ENCODE results near the gene NAA40.

The NAA40 gene

DNA sequence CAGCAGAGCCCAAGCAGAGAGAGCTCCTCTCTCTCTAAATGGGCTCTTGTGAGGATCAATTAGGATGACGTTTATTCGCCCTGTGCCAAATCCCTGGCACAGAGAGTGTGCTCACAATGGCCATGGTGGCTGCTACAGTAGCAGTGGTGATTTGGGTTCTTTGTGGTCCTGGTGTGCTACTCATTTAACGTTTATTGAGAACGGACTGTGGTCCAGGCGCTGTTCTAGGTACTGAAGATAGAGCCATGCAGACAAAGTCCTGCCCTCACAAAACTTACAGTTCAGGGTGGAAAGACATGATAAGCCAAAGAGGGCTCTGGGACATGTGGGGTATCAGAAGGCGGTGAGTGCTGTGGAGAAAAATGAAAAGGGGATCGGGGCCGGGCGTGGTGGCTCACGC lies 52.8 kb downstream of the NAA40 start:
- DNase-seq, result no peak

DNA sequence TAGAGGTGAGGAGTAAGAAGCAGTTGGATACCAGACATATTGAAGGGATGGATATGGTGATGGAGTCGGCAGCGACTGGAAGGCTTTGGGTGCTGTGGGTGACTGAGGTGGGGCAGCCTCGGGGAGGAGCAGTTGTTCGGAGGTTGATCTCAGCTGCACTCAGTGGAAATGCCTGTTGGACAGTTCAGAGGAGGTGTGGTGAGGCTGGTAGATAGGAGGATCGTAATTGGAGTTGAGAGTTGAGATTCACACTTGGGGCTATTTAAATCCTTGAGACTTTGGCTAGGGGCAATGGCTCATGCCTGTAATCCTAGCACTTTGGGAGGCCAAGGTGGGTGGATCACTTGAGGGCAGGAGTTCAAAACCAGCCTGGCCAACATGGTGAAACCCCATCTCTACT lies 54.3 kb downstream of the NAA40 start:
- DNase-seq, result no peak

DNA sequence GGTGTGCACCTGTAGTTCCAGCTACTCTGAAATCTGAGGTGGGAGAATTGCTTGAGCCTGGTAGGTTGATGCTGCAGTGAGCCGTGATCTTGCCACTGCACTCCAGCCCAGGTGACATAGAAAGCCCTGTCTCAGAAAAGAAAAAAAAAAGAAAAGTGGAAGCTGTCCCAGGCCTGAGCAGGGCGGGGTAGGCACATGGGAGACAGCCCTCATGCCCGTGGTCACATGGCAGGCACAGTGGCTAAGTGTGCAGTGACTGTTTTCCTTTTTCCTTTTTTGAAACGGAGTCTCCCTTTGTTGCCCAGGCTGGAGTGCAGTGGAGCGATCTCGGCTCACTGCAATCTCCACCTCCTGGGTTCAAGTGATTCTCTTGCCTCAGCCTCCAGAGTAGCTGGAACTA lies 55.2 kb downstream of the NAA40 start:
- DNase-seq, result no peak

DNA sequence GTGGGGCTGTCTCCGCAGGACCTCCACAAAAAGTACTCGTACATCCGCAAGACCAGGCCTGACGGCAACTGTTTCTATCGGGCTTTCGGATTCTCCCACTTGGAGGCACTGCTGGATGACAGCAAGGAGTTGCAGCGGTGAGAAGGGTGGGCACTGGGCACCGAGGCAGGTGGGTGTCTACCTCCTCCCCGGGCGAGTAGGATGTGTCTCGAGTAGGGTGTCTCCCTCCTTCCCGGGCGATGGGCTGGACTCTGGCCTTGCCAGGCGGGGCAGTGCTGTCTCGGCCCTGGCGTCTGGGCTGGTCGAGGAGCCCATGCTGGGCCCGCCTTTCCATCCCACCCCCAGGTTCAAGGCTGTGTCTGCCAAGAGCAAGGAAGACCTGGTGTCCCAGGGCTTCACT lies 57.7 kb downstream of the NAA40 start:
- no peak for DNase-seq

DNA sequence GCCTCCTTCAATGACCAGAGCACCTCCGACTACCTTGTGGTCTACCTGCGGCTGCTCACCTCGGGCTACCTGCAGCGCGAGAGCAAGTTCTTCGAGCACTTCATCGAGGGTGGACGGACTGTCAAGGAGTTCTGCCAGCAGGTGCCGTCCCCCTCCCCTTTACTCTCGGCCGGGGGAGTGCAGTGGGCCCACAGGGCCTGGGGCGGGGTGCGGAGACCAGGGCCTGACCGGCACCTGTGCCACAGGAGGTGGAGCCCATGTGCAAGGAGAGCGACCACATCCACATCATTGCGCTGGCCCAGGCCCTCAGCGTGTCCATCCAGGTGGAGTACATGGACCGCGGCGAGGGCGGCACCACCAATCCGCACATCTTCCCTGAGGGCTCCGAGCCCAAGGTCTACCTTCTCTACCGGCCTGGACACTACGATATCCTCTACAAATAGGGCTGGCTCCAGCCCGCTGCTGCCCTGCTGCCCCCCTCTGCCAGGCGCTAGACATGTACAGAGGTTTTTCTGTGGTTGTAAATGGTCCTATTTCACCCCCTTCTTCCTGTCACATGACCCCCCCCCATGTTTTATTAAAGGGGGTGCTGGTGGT lies 58.4 kb downstream of the NAA40 start:
- DNase-seq, result no peak

DNA sequence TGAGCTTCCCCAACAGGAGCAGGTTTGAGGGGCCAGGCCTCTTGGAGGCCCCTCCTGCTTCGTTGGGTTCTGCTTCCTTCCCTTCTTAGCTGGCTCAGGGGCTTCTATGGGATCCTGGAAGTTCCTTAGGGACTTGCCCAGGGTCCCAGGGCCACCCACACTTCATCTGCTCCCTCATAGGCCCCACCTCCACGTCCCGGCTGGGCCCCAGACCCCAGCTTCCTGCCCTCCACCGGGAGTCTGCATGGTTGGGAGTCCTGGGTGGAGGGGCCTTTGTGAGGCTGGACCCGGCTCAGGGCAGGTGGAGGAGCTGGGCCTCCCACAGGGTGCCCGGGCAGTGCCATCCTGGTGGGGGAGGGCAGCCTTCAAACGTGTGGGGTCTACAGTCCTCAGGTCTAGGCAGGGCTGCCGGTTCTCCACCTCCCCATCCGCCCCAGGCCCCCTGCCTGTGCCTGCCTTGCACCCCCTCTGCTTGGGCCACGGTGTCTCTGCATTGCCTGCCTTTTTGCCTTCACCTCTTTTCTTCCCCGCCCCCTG lies 59.1 kb downstream of the NAA40 start:
- DNase-seq, result no peak

DNA sequence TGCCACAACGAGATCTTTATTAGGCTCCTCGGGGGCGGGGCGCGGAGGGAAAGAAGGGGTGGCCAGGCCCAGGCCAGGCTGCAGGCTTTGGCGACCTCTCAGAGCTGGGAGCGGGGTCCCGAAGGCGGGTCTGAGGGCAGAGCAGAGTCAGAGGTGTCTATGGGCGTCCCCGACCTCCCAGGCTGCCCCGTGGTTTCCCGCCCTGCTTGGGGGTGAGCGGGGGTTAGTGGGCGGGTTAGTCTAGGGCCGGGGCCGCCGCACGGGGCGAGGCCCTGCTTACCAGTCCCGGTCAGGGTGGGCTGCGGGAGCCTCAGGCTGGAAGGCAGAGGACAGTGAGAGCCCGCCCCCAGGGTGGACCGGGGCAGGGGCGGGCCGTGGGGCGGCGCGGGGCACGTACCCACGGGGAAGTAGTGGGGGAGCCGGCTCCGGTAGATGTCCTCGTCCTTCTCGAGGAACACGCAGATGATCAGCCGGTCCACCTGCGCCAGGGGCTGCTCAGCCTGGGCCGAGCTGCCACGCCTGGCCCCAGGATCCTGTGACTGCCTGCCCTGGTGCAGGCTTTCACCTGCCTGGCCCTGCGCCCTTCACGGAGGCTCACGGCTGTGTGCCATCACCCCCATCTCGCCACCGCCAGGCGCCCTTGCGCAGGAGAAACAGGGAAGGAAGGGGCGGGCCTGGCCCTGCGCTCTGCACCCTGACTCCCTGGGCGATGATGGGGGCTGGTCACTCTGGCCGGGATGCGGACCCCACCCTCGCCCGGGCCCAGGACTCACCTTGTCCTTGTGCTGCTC lies 60.0 kb downstream of the NAA40 start:
- DNase-seq, result peak in 1 of 5 experiments; percentile 20

DNA sequence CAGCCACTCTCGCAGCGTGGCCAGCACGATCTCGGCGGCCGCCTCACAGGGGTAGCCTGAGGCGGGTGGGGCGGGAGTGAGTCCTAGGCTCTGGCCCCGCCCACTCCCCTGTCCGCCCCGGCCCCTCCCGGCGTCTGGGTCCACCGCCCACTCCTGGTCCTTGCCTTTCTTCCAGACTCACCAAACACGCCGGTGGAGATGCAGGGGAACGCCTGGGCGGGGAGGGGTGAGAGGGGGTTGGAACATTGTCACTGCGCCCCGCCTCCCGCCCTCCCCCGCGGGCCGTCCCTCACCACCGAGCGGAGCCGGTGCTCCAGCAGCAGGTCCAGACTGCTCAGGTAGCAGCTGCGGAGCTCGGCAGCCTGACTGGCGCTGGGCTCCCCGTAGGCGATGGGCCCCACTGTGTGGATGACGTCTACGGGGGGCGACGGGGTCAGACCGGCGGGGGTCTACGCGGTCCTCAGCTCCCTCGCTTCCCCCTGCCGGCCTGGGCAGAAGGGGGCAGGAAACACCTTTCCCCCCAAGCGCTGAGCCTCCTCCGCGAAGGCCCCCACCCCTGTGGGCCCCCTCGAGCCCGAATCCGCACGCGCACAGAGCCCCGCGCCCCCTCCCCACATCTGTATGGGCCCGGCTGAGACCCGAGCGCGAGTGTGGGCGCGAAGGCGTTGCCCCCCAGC lies 60.7 kb downstream of the NAA40 start:
- peak; percentile 32 to 58 (median 51) for DNase-seq

DNA sequence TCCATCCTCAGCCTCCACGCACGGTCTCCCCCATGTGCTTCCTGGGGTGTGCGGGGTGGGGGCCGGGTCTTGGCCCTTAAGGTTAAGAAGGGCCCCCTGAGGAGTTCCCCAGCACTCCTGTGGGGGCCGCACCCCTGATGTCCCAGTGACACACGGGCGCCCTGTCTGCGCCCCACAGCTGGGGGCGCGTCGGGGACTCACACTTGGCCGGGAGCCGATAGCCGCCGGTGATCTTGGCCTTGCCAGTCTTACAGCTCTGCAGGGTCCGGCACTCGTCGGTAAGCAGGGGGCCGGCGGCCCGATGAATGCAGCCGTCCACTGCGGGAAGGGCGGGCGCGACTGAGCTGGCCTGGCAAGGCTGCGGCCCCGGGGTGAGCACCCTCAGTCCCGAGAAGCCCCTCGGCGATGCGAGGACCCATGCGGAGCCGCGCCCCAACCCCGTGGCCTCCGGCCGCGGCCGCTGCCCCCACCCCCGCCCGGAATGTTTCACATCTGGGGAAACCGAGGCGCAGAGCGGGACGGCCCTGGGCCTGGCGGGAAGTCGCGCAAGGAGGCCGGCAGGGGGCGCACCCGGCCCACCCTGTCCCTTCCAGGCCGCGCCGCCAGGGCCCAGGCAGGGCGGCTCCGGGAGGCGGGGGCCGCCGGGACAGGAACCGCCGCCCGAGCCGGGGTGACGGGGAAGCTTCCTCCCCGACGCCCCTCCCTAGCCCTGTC lies 61.4 kb downstream of the NAA40 start:
- peak; percentile 54 to 79 (median 61) for DNase-seq

DNA sequence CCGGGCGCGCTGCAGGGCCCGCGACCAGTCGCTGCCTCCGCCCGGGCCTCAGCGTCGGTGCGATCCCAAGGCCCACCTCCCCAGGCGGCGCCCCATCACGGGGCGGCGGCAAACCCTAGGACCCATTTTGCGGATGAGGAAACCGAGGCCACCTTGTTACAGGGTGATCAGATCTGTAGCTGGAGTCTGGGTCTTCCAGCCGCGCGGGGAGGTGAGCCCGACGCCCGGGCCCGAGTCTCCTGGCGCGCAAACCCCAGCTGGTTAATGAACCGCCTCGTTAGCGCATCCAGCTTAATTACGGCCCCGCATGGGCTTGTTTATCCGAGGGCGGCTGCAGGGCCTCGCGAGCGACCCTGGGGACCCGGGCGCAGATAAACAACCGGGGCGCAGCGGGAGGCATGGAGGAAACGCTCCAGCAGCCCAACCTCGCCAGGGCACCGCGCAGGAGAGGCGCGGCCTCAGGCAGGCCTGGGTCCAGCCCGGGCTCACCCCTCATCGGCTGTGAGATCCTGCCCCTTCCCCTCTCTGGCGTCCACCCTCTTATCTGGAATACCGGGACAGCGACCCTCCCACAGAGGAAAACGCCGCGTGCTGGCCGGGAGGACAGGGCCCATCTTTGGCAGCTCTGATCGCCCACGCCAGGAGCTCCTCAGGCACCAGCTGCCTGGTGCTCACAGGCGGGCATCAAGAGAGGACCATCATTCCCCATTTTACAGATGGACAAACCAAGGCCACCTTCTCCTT lies 62.1 kb downstream of the NAA40 start:
- no peak for DNase-seq

DNA sequence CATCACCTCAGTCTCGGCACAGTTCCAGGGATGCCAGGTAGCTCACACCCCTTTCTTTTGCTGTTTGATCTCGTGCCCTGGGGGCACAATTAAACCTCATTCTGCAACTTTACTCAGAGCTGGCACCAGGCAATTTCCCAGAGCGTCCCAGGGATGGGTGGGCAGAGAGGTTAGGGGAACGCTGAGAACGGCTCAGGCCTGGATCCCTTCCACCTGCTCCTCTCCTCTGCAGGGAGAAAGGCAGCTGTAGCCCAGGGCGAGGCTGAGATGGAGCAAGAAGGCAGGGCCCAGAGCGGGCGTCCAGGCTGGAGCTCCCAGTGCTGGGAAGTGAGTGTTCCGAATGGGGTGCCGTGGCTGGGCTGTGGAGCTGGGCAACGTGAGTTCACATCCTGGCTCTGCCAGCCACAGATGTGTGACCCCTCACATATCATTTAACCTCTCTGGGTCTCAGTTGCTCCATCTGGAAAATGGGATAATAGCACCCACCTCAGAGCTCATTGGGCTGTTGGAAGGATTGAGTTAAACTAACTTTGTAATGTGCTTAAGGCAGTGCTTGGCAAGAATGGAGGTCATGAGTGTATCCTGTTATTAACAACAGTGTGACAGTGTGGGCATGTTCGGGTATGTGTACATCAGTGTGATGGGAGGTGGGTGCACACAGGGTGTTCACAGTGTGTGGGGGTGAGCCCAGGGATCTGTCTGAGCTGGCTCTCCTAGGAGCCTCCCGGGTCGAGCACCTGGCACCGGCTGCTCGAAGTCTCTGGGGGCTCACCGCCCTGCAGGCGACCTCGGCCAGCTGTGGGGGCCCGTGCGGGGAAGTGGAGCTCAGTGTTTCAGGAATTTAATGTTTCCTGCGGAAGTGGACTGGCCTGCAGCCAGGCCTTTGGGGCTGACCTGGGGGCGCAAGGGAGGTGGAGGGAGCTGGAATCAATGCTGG lies 63.0 kb downstream of the NAA40 start:
- no peak for DNase-seq

DNA sequence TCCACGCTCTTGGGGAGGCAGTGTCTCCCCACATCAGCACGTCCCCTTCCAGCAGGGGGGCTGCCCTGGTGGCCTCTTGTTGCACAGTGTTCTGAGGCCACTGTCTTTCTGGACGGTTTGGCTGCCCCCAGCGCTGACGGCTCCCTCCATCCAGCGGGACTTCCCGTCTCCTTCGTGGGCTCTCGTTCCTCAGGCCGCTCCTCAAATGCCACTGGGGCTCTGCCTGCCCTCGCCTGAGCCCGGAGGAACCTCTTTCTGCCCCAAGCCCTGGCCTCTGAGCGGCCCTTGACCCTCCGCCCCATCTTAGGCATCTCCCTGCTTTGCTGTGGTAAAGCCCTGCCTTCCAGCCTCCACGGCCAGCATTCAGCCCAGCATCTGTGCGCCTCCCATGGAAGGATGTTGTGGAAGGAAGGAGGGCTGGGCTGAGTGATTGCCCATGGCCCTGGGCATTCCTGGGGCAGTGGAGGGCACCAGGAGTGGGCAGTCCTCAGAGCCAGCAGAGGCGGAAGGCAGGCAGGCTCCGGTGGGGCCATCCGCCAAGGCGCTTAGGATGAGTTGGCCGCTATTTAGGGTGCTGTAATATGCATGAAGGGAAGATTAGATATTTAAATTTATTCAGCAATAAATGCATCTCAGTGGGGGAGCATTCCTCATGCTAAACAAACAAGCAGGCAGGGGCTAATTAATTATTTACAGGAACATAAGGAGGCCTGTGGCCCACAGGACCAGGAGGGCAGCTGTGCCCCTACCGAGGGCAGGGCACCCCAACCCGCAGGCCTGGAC lies 65.2 kb downstream of the NAA40 start:
- DNase-seq, result no peak

DNA sequence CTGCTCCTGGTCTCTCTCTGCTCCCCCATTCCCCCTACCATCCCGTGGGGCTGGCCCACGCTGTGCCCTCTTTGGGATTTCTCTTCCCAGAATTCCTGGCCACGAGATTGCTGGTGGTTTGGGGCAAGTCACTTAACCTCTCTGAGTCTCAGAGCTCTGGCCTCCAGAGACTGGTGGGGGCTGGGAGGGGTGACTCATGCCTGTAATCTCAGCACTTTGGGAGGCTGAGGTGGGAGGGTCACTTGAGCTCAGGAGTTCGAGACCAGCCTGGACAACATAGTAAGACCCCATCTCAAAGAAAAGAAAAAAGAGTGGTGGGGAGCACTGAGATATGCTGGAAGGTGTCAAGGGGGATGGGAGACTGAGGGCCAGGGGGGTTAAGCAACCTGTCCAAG lies 65.8 kb downstream of the NAA40 start:
- no peak for DNase-seq

DNA sequence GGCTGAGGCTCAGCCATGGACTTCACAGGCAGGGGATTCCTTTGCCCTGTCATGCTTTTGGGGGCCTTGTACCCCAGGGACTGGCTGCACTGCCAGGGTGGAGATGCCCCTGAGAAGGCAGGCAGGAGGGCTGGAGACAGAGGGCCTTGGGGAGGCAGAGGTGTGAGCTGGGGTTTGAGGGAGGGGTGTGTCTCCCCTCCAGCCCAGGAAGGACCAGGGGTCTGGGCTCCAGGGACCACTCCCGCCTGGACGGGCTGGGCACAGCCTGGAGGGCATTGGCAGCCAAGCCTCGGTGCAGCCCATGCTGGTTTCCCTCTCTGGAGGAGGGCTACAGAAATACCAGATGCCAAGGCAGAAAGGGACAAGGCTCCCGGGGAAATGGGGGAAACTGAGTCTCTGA lies 66.9 kb downstream of the NAA40 start:
- DNase-seq, result no peak

DNA sequence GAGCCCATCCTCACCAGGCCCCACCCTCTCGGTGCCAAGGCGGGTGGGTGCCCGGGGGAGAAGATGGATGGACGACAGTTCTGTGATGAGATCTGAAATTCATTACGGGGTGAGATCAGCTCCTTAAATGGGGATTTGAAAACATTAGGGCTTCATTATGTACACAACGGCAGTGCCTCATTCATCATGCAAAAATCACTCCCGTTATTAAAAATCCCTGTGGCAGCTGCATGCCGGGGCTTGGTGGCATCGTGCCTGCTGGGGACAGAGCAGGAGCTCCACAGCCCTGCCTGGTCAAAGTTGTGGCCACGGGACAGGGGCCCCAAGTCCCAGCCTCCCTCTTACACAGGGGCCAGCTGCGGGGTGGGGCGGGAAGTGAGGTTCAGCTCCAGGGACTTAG lies 67.6 kb downstream of the NAA40 start:
- DNase-seq, result no peak
